ENCODE results near the gene MRPL36. TPM values are rescaled to one million over a fixed set of nuclear protein-coding genes. Genes with fewer than 3 reads are reported as not detected.
"Not testable (repeated sequence)": the region's sequence is repeated elsewhere in the genome, so short reads cannot be mapped to it uniquely, and the experiment has no call there.

Gene MRPL36
- total RNA-seq, 4 donors from 2014 or later = 44.6 to 54.9 (median 49.3) TPM

DNA sequence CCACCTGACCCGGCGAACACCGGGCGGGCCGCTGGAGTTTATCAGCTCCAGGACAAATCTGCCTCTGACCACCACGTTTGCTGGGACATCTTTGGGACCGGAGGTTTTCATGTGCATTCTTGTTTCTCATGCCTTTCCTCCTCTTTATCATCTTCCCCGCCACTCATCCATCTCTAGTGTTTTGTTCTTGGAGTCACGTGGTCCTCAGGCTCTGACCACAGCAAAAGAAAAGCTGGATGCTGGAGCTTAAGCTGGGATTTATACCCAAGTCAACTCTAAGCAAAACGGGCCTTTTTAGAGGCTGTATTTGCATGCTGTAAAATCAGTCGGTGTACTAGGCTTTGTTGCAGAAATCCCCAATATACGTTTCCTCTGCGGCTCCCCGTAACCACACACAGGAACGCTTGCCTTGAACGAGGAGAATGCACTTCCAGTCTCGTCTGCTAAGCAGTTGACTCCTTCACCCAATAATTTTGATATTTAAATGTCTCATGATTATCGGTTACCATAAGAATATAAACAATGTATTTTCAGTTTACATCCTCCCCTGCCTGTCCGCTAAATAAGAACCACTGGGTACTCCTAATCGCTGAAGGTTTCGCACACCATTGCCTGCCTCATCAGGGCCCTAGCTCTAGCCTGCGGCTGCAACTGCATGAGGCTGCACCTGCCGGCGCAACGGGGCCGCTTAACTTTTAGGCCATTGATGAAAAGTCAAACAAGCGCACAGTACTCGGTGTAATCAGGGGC lies 1.0 kb upstream of the MRPL36 start:
- TF ChIP-seq POLR2A (IDR thresholded peaks at IDR 0.05) (no peak), CTCF (IDR thresholded peaks at IDR 0.05) (no peak)
- H3K36me3 ChIP-seq = peaks cover 8 to 61% (median 34%) of the 10 kb centered on the region in 3 donors
- intact Hi-C loops (cut with DNase I) = no loop called here
- H3K27ac ChIP-seq = peak overlapping the region; percentile 91 to 93 (median 92)
- H3K27me3 ChIP-seq = no peaks in the 10 kb centered on the region
- H3K4me3 ChIP-seq = peak overlapping the region; percentile 90 to 97 (median 94)
- no peaks in the 10 kb centered on the region for H3K9me3 ChIP-seq
- no peak for DNase-seq
- peaks cover 9 to 66% (median 14%) of the 10 kb centered on the region in 3 donors for H3K4me1 ChIP-seq
- 2 to 4% methylated on average over 21 to 27 of the region's 28 CpGs for WGBS, 2 donors

- intact Hi-C loops (cut with DNase I) = no loop called here
- Histone ChIP-seq H3K4me1 (peaks cover 9 to 73% (median 14%) of the 10 kb centered on the region in 3 donors), H3K27ac (peak overlapping the region; percentile 91 to 93 (median 92)), H3K9me3 (no peaks in the 10 kb centered on the region), H3K4me3 (peak overlapping the region; percentile 90 to 97 (median 94)), H3K27me3 (no peaks in the 10 kb centered on the region), H3K36me3 (peaks cover 7 to 46% (median 21%) of the 10 kb centered on the region in 3 donors)
- no peak for DNase-seq
- TF ChIP-seq POLR2A (IDR thresholded peaks at IDR 0.05) (no peak), CTCF (IDR thresholded peaks at IDR 0.05) (no peak)
- 0% methylated on average over 4 to 11 of the region's 35 CpGs for WGBS, 2 donors
Measured at GRCh38 chr5:1799110-1799601, 481 bp downstream of the MRPL36 start.

DNA sequence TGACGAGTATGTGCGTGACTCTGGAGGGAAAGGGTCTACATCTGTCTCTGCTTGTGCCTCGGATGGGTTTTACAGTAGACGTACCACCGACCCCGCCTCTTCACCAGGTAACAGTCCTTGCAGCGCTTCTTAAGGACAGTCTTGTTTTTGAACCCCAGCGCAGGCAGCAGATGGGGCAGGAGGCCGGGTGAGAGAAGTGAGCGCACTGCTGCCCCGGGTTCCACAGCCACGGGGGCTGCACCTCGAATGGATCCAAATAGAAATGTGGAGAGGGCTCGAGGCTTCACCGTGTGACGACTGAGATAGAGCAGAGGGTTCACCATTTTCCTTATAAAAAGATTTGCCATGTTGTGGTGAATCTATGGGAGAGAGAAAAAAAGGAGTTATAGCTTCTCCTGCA lies 1.0 kb downstream of the MRPL36 start:
- H3K4me3 ChIP-seq = peak overlapping the region; percentile 90 to 97 (median 94)
- 66 to 89% methylated on average over 7 to 8 of the region's 16 CpGs for WGBS, 2 donors
- H3K27me3 ChIP-seq; DNase-seq; H3K9me3 ChIP-seq; intact Hi-C loops (cut with DNase I): not testable (repeated sequence)
- H3K27ac ChIP-seq = peak overlapping the region; percentile 91 to 93 (median 92)
- H3K36me3 ChIP-seq = peaks cover 2 to 41% (median 16%) of the 10 kb centered on the region in 3 donors
- H3K4me1 ChIP-seq = peaks cover 9 to 68% (median 14%) of the 10 kb centered on the region in 3 donors

DNA sequence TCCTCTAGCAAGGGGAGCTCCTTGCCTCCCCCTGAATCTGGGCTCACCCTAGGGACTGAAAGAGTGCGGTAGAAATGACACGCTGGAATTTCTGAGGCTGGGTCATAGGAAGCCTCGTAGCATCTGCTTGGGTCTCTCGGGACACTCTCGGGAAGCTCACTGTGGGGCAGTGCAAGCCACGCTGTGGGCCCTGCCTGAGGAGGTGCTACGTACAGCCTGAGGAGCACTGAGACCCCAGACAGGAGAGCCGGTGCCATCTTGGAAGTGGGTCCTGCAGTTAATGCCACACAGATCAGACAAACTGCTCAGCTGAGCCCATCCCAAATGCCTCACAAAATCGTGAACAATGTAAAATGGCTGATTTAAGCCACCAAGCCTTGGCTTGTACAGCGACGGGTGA lies 1.8 kb downstream of the MRPL36 start:
- TF ChIP-seq POLR2A (IDR thresholded peaks at IDR 0.05) = no peak
- TF ChIP-seq CTCF (IDR thresholded peaks at IDR 0.05) = no peak
- Histone ChIP-seq H3K27me3 (no peaks in the 10 kb centered on the region), H3K4me1 (peaks cover 9 to 60% (median 14%) of the 10 kb centered on the region in 3 donors), H3K36me3 (peaks cover 0 to 33% (median 13%) of the 10 kb centered on the region in 3 donors), H3K4me3 (no peak overlapping the region), H3K27ac (no peak overlapping the region), H3K9me3 (no peaks in the 10 kb centered on the region)
- WGBS, 2 donors = 82 to 84% methylated on average over 7 to 8 of the region's 11 CpGs
- intact Hi-C loops (cut with DNase I) = no loop called here
- DNase-seq = no peak

- WGBS, 2 donors = 86 to 93% methylated on average over 11 to 15 of the region's 18 CpGs
- no peak for DNase-seq
- H3K27ac ChIP-seq = no peak overlapping the region
- no peaks in the 10 kb centered on the region for H3K27me3 ChIP-seq
- H3K36me3 ChIP-seq = peaks cover 0 to 29% (median 13%) of the 10 kb centered on the region in 3 donors
- H3K9me3 ChIP-seq = no peaks in the 10 kb centered on the region
- no peak for TF ChIP-seq CTCF (IDR thresholded peaks at IDR 0.05)
- TF ChIP-seq POLR2A (IDR thresholded peaks at IDR 0.05) = no peak
- H3K4me3 ChIP-seq = no peak overlapping the region
- intact Hi-C loops (cut with DNase I) = no loop called here
- H3K4me1 ChIP-seq = peaks cover 9 to 54% (median 12%) of the 10 kb centered on the region in 3 donors
Measured at GRCh38 chr5:1797103-1797800, 2.4 kb downstream of the MRPL36 start.
